GM19324 (cell line): Measurements from ENCODE around the gene TRIM24.
A peak's percentile ranks its signal among the peaks of the same experiment; 100 is the strongest.
"Not testable (repeated sequence)": the region's sequence is repeated elsewhere in the genome, so short reads cannot be mapped to it uniquely, and the experiment has no call there.

Source experiments
- ATAC-seq: cut with Tn5 transposase; IDR thresholded peaks from one replicate; pipeline ENCODE4 v1.9.1; 2021; ENCODE audit warnings: mild to moderate bottlenecking, moderate library complexity; ENCODE audit not compliant: unreplicated experiment, low FRiP score

TRIM24 gene

DNA sequence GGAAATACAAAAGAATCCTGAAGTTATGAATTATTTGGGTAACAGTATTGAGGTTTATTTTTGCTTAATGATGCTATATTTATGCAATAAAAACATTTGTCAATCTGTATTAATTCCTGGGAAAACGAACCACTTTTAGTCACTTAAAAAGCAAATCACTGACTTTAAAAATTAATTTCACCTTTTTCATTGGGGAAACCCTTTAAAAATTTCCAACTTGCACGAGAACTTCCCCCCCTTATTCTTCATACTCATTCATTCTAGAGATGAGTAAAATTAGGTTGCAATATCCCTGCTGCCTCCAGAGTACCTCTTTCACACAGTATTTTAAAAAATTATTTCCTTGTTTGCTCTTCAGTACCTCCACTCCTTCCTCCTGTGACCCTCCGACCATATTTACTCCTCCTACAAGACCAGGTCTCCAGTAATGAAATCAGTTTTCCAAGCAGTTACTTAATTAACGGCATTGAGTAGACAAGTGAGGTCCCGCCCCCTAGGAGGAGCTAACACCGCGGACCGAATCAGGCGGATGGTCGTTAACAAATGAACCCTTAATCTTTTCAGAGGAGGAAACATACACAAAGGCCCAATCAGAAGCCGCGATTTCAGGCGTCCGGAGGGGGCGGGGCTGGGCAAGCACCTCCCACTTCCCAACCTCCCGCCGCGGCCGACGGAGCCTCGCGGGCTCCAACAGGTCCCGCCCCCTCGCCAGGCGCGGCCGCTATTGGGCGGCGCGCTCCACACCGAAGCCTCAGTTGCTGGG lies 465 bp upstream of the TRIM24 start:
- ATAC-seq: peak; percentile 88

DNA sequence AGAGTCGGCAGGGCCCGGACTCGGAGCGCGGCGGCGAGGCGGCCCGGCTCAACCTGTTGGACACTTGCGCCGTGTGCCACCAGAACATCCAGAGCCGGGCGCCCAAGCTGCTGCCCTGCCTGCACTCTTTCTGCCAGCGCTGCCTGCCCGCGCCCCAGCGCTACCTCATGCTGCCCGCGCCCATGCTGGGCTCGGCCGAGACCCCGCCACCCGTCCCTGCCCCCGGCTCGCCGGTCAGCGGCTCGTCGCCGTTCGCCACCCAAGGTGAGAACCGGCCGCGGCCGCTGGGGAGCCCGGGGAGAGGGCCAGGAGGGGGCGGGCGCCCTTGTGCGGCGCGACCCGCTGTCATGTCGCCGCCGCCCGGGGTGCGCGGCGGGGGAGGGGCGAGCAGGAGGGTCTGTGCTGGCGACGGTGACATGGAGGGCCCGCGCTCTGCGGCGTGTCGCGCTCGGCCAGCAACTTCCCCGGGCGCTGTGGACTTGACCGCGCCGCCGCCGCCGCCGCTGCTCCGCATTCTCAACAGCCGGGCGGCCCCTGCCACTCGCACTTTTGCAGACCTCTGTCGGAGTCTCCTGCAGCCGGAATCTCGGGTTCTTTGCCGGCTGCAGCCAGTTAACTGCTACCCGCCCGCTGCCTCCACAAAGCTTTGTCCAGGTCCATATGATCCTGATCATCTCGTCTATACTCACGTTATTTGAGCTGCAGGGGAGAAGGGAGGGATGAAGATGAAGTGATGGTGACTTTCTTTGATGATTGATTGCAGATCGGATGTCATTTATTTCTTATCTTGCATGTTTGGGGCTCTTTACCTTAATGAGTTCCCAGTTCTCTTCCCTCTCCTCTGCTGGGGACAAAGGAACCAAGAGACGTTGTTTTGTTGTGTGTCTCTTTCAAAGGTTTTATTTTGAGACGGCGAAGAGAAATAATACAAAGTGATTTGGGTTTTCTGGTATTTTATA lies 869 bp downstream of the TRIM24 start:
- peak; percentile 45 for ATAC-seq

GRCh38 chr7:138463291-138463618 lies 3.2 kb downstream of the TRIM24 start:
- not testable (repeated sequence) for ATAC-seq

DNA sequence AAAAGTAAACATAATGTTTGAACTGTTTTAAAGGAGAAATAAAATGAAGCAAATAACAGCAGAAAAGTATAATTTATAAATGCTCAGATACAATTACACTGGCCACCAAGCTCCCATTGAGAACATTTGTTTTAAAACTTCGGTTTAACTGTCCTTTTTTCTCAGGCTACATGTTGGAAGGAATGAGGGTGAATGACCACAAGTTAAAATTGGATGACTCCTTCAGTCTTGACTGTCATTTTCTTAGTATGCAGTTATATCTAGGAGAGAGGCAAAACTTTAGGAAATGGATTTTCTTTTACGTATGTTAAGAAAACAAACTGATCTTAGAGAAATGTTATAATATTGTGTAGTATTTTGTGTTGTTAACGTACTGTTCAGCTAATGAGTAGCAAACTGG lies 5.0 kb downstream of the TRIM24 start:
- no peak for ATAC-seq

- peak; percentile 83 for ATAC-seq
These were observed 6.2 kb downstream of the TRIM24 start for GRCh38 chr7:138466069-138466756.

- no peak for ATAC-seq
These were observed 8.4 kb downstream of the TRIM24 start for GRCh38 chr7:138468244-138469123.

GRCh38 chr7:138470391-138471157 lies 10.5 kb downstream of the TRIM24 start:
- no peak for ATAC-seq

GRCh38 chr7:138472292-138473079 lies 12.4 kb downstream of the TRIM24 start:
- ATAC-seq: no peak

DNA sequence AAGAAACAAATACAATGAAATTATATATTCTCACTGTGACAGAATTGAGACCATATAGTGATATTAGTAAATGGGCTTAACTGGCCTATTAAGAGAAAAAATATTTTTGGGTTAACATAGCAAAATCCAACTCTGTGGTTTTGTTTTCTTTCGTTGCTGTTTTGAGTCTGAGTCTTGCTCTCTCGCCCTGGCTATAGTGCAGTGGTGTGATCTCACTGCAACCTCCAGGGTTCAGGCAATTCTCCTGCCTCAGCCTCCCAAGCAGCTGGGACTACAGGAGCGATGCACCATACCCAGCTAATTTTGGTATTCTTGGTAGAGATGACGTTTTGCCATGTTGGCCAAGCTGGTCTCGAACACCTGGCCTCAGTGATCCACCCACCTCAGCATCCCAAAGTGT lies 15.3 kb downstream of the TRIM24 start:
- no peak for ATAC-seq

DNA sequence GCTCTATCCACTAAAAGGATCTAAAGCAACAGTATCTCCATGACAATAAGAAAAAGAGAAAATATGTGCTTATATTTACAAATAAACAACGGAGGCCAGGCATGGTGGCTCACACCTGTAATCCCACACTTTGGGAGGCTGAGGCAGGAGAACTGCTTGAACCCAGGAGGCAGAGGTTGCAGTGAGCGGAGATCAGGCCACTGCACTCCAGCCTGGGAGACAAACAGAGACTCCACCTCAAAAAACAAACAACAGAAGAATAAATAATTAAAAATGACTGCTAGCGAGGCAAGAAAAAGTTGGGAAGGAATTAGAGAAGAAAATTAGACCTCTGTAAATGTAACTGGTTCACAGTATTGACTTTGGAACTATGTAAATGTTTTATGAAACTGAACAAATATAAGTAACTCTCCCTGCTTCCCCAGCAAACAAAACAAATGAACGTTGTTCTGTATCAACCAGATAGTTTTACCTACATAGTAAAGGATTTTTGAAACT lies 17.1 kb downstream of the TRIM24 start:
- ATAC-seq: no peak

DNA sequence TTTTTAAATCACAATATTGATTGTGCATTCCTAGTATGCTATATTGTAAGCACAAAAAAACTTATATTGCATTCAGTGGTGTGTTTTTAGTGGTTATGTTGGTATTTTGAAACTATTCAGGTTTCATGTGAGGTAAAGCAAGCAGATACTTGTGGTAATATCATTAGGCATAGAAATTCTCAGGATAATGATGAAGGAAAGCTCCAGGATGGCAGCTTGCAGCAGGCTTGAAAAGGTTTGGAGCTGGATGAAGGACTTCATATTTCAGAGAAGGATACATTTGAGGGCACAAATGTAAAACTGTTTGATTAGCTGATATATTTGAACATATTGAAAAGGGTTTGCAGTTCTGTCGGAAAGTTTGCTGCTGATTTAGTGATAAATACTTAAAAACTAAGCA lies 17.5 kb downstream of the TRIM24 start:
- no peak for ATAC-seq

- peak; percentile 64 for ATAC-seq
These were observed 18.4 kb downstream of the TRIM24 start for GRCh38 chr7:138478499-138478908.

DNA sequence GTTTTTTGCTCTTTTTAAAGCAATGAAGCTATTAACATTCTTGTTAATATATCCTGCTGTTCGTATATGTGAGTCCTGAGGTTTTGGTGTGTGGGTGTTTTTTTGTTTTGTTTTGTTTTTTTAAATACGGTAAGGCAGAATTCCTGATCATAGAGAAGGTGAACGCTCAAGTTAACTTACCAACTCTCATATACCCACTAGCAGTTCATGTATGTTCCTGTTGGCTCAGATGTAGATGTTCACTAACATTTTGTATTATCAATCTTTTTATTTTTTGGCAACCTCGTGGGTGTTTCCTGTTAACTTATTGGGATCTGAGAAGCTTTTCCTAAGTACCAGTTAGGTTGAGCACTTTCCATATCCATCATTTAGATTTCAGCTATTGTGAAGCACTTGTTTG lies 20.5 kb downstream of the TRIM24 start:
- ATAC-seq: no peak

DNA sequence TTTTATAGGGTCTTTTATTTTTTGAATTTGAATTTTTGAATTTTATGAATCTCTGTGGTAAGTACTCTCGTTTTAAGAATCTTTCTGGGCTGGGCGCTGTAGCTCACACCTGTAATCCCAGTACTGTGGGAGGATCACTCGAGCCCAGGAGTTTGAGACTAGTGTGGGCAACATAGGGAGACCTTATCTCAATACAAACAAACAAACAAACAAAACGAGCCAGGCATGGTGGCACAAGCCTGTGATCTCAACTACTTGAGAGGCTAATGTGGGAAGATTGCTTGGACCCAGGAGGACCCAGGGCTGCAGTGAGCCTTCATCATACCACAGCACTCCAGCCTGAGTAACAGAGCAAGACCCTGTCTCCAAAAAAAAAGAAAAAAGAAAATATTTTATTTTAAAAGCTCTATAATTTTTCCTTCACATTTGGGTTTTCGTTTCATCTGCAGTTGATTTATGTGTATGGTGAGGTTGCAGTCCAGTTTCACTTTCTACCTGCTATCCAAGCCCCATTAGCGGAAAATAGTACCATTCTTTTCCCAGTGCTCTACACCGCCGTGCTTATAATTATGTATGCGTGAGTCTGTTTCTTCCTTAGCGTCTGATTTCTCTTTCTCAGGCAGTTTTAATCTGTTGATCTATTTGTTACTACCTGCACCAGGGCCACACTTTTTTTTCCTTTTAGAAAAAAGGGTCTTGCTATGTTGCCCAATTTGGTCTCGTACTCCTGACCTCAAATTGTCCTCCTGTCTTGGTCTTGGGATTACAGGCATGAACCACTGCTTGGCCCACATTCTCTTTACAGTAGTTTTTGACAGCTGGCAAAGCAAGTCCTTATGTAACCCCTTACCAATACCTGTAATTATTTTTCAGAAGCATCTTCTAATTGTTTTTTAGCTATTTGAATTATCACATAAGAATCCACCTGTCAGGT lies 21.7 kb downstream of the TRIM24 start:
- ATAC-seq: no peak

- no peak for ATAC-seq
These were observed 23.5 kb downstream of the TRIM24 start for GRCh38 chr7:138483531-138483930.

DNA sequence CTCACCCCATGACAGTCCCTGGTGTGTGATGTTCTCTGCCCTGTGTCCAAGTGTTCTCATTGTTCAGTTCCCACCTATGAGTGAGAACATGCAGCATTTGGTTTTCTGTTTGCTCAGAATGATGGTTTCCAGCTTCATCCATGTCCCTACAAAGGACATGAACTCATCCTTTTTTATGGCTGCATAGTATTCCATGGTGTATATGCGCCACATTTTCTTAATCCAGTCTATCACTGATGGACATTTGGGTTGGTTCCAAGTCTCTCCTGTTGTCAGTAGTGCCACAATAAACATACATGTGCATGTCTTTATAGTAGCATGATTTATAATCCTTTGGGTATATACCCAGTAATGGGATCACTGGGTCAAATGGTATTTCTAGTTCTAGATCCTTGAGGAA lies 25.4 kb downstream of the TRIM24 start:
- not testable (repeated sequence) for ATAC-seq

DNA sequence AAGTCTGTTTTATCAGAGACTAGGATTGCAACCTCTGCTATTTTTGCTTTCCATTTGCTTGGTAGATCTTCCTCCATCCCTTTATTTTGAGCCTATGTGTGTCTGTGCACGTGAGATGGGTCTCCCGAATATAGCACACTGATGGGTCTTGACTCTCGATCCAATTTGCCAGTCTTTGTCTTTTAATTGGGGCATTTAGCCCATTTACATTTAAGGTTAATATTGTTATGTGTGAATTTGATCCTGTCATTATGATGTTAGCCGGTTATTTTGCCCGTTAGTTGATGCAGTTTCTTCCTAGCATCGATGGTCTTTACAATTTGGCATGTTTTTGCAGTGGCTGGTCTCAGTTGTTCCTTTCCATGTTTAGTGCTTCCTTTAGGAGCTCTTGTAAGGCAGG lies 29.1 kb downstream of the TRIM24 start:
- not testable (repeated sequence) for ATAC-seq
